ENCODE measurements around the gene KCNMB2. TPM values are rescaled to one million over a fixed set of nuclear protein-coding genes. Genes with fewer than 3 reads are reported as not detected.

Gene KCNMB2
- total RNA-seq, 5 donors from 2014 or later (not counting 1 experiment from before 2014, with no cell fraction given) = not detected

GRCh38 chr3:178870085-178870484, 333.8 kb downstream of the KCNMB2 start:
- Mint-ChIP-seq H3K9me3 (no peaks in the 10 kb centered on the region), H3K36me3 (no peaks in the 10 kb centered on the region), H3K4me3 (no peak overlapping the region), H3K27me3 (peaks cover 0 to 2% of the 10 kb centered on the region in 2 donors), H3K4me1 (no peaks in the 10 kb centered on the region), H3K27ac (no peak overlapping the region)
- ChIA-PET POLR2A (no interaction called here), CTCF (no interaction called here)
- H3K36me3 ChIP-seq (ENCODE audit: control insufficient read depth in 2 of 2, extremely low read depth in 1 of 2, insufficient read depth in 1 of 2, low read length in 1 of 2) = no peaks in the 10 kb centered on the region
- no peak for ATAC-seq (replicated peaks in 1 of 4)
- no peaks in the 10 kb centered on the region for H3K27me3 ChIP-seq (replicated peaks in 1 of 2; ENCODE audit: control insufficient read depth in 2 of 2, extremely low read depth in 1 of 2, insufficient read depth in 2 of 2, low read length in 1 of 2)
- DNase-seq = no peak
- H3K9me3 ChIP-seq = no peaks in the 10 kb centered on the region
- no peak overlapping the region for H3K4me3 ChIP-seq (ENCODE audit: control insufficient read depth in 1 of 2, extremely low read depth in 1 of 2, low read length in 1 of 2)
- H3K4me1 ChIP-seq (ENCODE audit: control insufficient read depth in 1 of 2, extremely low read depth in 1 of 2, insufficient read depth in 2 of 2, low read length in 2 of 2) = no peaks in the 10 kb centered on the region
- H3K27ac ChIP-seq (ENCODE audit: low read length) = no peak overlapping the region

DNA sequence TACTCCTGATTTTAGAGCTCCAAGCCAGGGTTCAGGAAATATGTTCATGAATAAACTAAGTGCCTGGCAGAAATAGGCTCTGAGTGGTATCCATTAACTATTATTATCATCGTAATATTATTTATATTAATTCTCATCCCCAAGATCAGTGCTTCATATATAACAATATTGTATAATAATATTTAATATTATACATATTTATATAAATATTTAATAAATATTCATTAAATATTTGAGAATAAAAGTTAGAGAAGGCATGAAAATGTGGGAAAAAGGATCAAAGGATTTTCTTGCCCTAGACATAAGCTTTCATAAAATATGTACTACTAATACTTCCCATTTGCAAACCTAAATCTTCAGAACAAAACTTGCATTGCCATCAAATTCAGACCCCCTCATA, 338.9 kb downstream of the KCNMB2 start:
- DNase-seq (no peak), ATAC-seq (replicated peaks in 1 of 4) (no peak)
- Mint-ChIP-seq H3K4me3 (no peak overlapping the region), H3K36me3 (no peaks in the 10 kb centered on the region), H3K4me1 (no peaks in the 10 kb centered on the region), H3K9me3 (no peaks in the 10 kb centered on the region), H3K27ac (no peak overlapping the region), H3K27me3 (peaks cover 0 to 2% of the 10 kb centered on the region in 2 donors)
- POLR2A ChIA-PET = no interaction called here
- H3K4me1 ChIP-seq (ENCODE audit: control insufficient read depth in 1 of 2, extremely low read depth in 1 of 2, insufficient read depth in 2 of 2, low read length in 2 of 2) = no peaks in the 10 kb centered on the region
- H3K27me3 ChIP-seq (replicated peaks in 1 of 2; ENCODE audit: control insufficient read depth in 2 of 2, extremely low read depth in 1 of 2, insufficient read depth in 2 of 2, low read length in 1 of 2) = no peaks in the 10 kb centered on the region
- CTCF ChIA-PET = interaction anchor here in 1 of 2 donors (0.6 kb wide), 1 partner anchor 8 kb away, joined by 4 read pairs; no protein-coding TSS in a partner anchor
- H3K9me3 ChIP-seq = no peaks in the 10 kb centered on the region
- H3K27ac ChIP-seq (ENCODE audit: low read length) = no peak overlapping the region
- no peak overlapping the region for H3K4me3 ChIP-seq (ENCODE audit: control insufficient read depth in 1 of 2, extremely low read depth in 1 of 2, low read length in 1 of 2)
- WGBS (ENCODE audit: insufficient coverage) = no CpG with 5 or more reads among the region's 1 CpG
- no peaks in the 10 kb centered on the region for H3K36me3 ChIP-seq (ENCODE audit: control insufficient read depth in 2 of 2, extremely low read depth in 1 of 2, insufficient read depth in 1 of 2, low read length in 1 of 2)

DNA sequence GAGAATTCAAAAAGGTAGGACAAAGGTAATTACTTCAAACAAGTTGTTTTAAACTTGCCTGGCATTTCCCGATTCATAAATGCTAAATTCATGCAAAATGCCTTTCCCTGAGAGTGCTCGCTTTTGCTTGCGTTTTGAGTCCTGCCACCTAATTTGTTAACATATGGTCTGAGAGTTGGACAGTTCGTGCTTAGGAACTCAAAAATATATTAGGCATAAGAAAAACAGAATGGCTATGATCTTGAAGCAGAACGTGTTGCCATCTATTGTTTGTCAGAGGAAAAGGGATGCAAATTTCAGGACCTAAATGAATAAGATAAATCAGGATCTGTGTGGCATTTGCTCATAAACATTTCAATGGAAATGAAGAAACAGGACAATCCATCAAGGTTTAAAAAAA, 339.6 kb downstream of the KCNMB2 start:
- Mint-ChIP-seq H3K27me3 (peaks cover 0 to 2% of the 10 kb centered on the region in 2 donors), H3K27ac (no peak overlapping the region), H3K9me3 (no peaks in the 10 kb centered on the region), H3K4me1 (no peaks in the 10 kb centered on the region), H3K4me3 (no peak overlapping the region), H3K36me3 (no peaks in the 10 kb centered on the region)
- no peaks in the 10 kb centered on the region for H3K36me3 ChIP-seq (ENCODE audit: control insufficient read depth in 2 of 2, extremely low read depth in 1 of 2, insufficient read depth in 1 of 2, low read length in 1 of 2)
- WGBS (ENCODE audit: insufficient coverage) = 53% methylated on average over 4 of the region's 5 CpGs
- H3K27me3 ChIP-seq (replicated peaks in 1 of 2; ENCODE audit: control insufficient read depth in 2 of 2, extremely low read depth in 1 of 2, insufficient read depth in 2 of 2, low read length in 1 of 2) = no peaks in the 10 kb centered on the region
- H3K27ac ChIP-seq (ENCODE audit: low read length) = no peak overlapping the region
- no peaks in the 10 kb centered on the region for H3K9me3 ChIP-seq
- H3K4me1 ChIP-seq (ENCODE audit: control insufficient read depth in 1 of 2, extremely low read depth in 1 of 2, insufficient read depth in 2 of 2, low read length in 2 of 2) = no peaks in the 10 kb centered on the region
- ATAC-seq (replicated peaks in 1 of 4) (no peak), DNase-seq (no peak)
- H3K4me3 ChIP-seq (ENCODE audit: control insufficient read depth in 1 of 2, extremely low read depth in 1 of 2, low read length in 1 of 2) = no peak overlapping the region
- ChIA-PET POLR2A (no interaction called here), CTCF (no interaction called here)

GRCh38 chr3:178880274-178880673, 344.0 kb downstream of the KCNMB2 start:
- no peaks in the 10 kb centered on the region for H3K36me3 ChIP-seq (ENCODE audit: control insufficient read depth in 2 of 2, extremely low read depth in 1 of 2, insufficient read depth in 1 of 2, low read length in 1 of 2)
- Mint-ChIP-seq H3K4me1 (no peaks in the 10 kb centered on the region), H3K9me3 (peaks cover 0 to 8% (median 8%) of the 10 kb centered on the region in 3 donors), H3K27me3 (peaks cover 0 to 13% of the 10 kb centered on the region in 2 donors), H3K4me3 (no peak overlapping the region), H3K36me3 (no peaks in the 10 kb centered on the region), H3K27ac (no peak overlapping the region)
- WGBS (ENCODE audit: insufficient coverage) = 20% methylated on average over 1 of the region's 1 CpG
- DNase-seq (no peak), ATAC-seq (replicated peaks in 1 of 4) (no peak)
- no peak overlapping the region for H3K27ac ChIP-seq (ENCODE audit: low read length)
- POLR2A ChIA-PET = no interaction called here
- CTCF ChIA-PET = no interaction called here
- H3K27me3 ChIP-seq (replicated peaks in 1 of 2; ENCODE audit: control insufficient read depth in 2 of 2, extremely low read depth in 1 of 2, insufficient read depth in 2 of 2, low read length in 1 of 2) = no peaks in the 10 kb centered on the region
- no peaks in the 10 kb centered on the region for H3K9me3 ChIP-seq
- H3K4me1 ChIP-seq (ENCODE audit: control insufficient read depth in 1 of 2, extremely low read depth in 1 of 2, insufficient read depth in 2 of 2, low read length in 2 of 2) = no peaks in the 10 kb centered on the region
- no peak overlapping the region for H3K4me3 ChIP-seq (ENCODE audit: control insufficient read depth in 1 of 2, extremely low read depth in 1 of 2, low read length in 1 of 2)
